Esophagus muscularis mucosa (tissue), 4 donors: Measurements from ENCODE around the gene SWT1. TPM values are rescaled to one million over a fixed set of nuclear protein-coding genes. Genes with fewer than 3 reads are reported as not detected.
"Not testable (repeated sequence)": the region's sequence is repeated elsewhere in the genome, so short reads cannot be mapped to it uniquely, and the experiment has no call there.

Experiments used
- DNase-seq: peaks from one replicate; pipeline ENCODE4 v3.0.0-alpha.2; 2017; ENCODE audit errors: extremely low spot score
- H3K27ac ChIP-seq, 4 donors: fragments of 200-600 bp; sonication (generic); replicated peaks in 1 of 4; 1 replicate in 3 of 4; 2 replicates in 1 of 4; pipeline ENCODE4 v1.5.1; 2016 to 2019; ENCODE audit warnings: mild to moderate bottlenecking in 1 of 4
- H3K27me3 ChIP-seq, 4 donors: fragments of 200-600 bp; sonication (generic); one replicate each; pipeline versions ENCODE4 v1.5.1 to v1.6.0; 2016 to 2019
- H3K36me3 ChIP-seq, 4 donors: fragments of 200-600 bp; sonication (generic); one replicate each; pipeline ENCODE4 v1.5.1; 2016 to 2019
- H3K4me1 ChIP-seq, 4 donors: fragments of 200-600 bp; sonication (generic); one replicate each; pipeline ENCODE4 v1.5.1; 2016 to 2019
- H3K4me3 ChIP-seq, 4 donors: fragments of 200-600 bp; sonication (generic); 1 replicate in 2 of 4; 2 replicates in 2 of 4; pipeline ENCODE4 v1.5.1; 2016 to 2019; ENCODE audit warnings: mild to moderate bottlenecking in 4 of 4, moderate library complexity in 1 of 4
- H3K9me3 ChIP-seq, 4 donors: fragments of 200-600 bp; sonication (generic); 1 replicate in 3 of 4; 2 replicates in 1 of 4; pipeline ENCODE4 v1.5.1; 2016 to 2019
- CTCF ChIP-seq, 3 experiments: fragments of 200-600 bp in 2 of 3; fragments of 450-650 bp in 1 of 3; sonication (generic) in 2 of 3; IDR thresholded peaks; one replicate each; pipeline ENCODE4 v1.5.1; 2017 to 2019; ENCODE audit warnings: antibody characterized with exemption in 3 of 3, mild to moderate bottlenecking in 2 of 3, moderate library complexity in 1 of 3
- EP300 ChIP-seq: sonication (generic); formaldehyde crosslinking; IDR thresholded peaks from one replicate; pipeline ENCODE4 v1.6.1; 2017; ENCODE audit warnings: antibody characterized with exemption
- POLR2A ChIP-seq: fragments of 450-650 bp; IDR thresholded peaks from one replicate; pipeline ENCODE4 v1.6.1; 2017; ENCODE audit warnings: antibody characterized with exemption, moderate library complexity, mild to moderate bottlenecking, low read depth
- POLR2AphosphoS5 ChIP-seq, 2 donors: sonication (generic); formaldehyde crosslinking; IDR thresholded peaks; one replicate each; pipeline ENCODE4 v1.6.1; 2017; ENCODE audit warnings: antibody characterized with exemption in 2 of 2
- WGBS: methylation state at CpG from one replicate; pipeline ENCODE4 v1.1.5; 2018; 5-methylcytosine and 5-hydroxymethylcytosine counted together
- intact Hi-C: fragments of 100-400 bp; cut with DNase I; formaldehyde crosslinking; loops from one replicate; pipeline ENCODE4 v1.15.1; 2023
- total RNA-seq, 4 donors: library from RNA; depleted of rRNA; stranded (reverse); fragments of >200 nt; gene quantifications; one replicate each; pipeline versions ENCODE4 v1.1.0 to v1.2.1, GENCODE V29; 2016

The SWT1 gene
- total RNA-seq, 4 donors from 2014 or later, result 5.8 to 9.6 (median 6.3) TPM

DNA sequence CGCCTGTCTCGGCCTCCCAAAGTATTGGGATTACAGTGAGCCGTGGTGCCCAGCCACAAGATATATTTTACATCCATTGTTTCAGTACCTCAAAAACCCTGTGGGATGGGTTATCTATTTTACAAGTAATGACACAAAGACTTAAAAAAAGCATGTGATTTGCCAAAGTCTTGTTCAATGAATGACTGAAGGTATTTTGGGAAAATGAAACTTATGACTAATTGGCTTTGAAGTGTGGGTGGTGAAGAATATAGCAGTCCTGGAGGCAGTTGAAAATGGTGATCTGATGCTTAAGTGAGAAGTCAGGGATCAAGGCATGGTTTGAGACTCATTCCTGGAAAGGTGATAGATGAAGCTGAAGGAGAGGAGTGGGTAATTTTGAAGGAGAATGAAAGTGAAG, 3.0 kb downstream of the SWT1 start:
- H3K9me3 ChIP-seq, result no peaks in the 10 kb centered on the region
- H3K4me3 ChIP-seq, result no peak overlapping the region
- H3K27ac ChIP-seq, result no peak overlapping the region
- no peaks in the 10 kb centered on the region for H3K27me3 ChIP-seq
- TF ChIP-seq POLR2AphosphoS5 (IDR thresholded peaks at IDR 0.05) (no peak), POLR2A (no peak), CTCF (IDR thresholded peaks at IDR 0.05) (no peak), EP300 (no peak)
- intact Hi-C loops, result loop anchor here (10.0 kb wide), 1 partner anchor 155 kb away; the partner anchor contains the start of gene IVNS1ABP
- H3K36me3 ChIP-seq, result peaks cover 8 to 40% (median 20%) of the 10 kb centered on the region in 4 donors
- WGBS, result 97% methylated on average over 3 of the region's 3 CpGs
- H3K4me1 ChIP-seq, result peaks cover 20 to 30% (median 21%) of the 10 kb centered on the region in 4 donors
- no peak for DNase-seq

- no peak for DNase-seq
- Histone ChIP-seq H3K27me3 (no peaks in the 10 kb centered on the region), H3K27ac (no peak overlapping the region), H3K36me3 (peaks cover 8 to 65% (median 31%) of the 10 kb centered on the region in 4 donors), H3K9me3 (no peaks in the 10 kb centered on the region), H3K4me1 (peaks cover 10 to 16% (median 13%) of the 10 kb centered on the region in 4 donors), H3K4me3 (no peak overlapping the region)
- 92% methylated on average over 4 of the region's 4 CpGs for WGBS
- TF ChIP-seq POLR2AphosphoS5 (IDR thresholded peaks at IDR 0.05), result no peak
- TF ChIP-seq EP300, result no peak
- no peak for TF ChIP-seq POLR2A
- no peak for TF ChIP-seq CTCF (IDR thresholded peaks at IDR 0.05)
- intact Hi-C loops, result no loop called here
Measured at GRCh38 chr1:185162491-185162890, 5.5 kb downstream of the SWT1 start.

GRCh38 chr1:185166106-185166505, 9.1 kb downstream of the SWT1 start:
- intact Hi-C loops, result no loop called here
- Histone ChIP-seq H3K4me1 (peaks cover 0 to 11% (median 0%) of the 10 kb centered on the region in 4 donors), H3K36me3 (peaks cover 8 to 83% (median 37%) of the 10 kb centered on the region in 4 donors), H3K27me3 (no peaks in the 10 kb centered on the region), H3K4me3 (no peak overlapping the region), H3K27ac (no peak overlapping the region), H3K9me3 (no peaks in the 10 kb centered on the region)
- TF ChIP-seq EP300, result no peak
- WGBS, result 64% methylated on average over 1 of the region's 1 CpG
- no peak for DNase-seq

DNA sequence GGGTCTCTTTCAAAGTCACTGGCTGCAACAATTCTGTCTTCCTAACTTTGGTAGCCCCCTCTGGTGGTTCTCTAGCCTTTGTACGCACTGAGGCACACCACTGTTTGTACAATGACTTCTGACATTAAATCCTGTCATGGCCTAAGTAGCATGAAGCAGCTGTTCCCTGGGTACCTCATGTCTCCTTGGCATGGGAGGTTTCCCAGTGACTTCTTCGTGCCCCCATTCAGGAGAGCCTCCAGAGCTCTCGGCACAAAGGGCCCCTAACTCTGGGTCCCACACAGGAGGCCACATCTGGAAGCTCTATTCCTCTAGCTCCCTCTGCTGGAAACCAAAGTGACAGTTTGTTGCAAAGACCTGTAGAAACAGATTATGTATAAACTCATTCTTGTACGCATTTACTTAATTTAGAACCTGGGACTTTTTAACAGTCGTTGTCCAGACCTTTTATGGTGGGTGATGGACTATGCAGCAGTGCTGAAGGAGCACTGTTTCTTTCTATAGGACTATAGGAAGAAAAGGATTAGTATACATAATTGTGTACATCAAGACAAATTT, 13.4 kb downstream of the SWT1 start:
- no peak overlapping the region for H3K4me3 ChIP-seq
- 23% methylated on average over 5 of the region's 5 CpGs for WGBS
- DNase-seq, result no peak
- H3K36me3 ChIP-seq, result peaks cover 0 to 61% (median 23%) of the 10 kb centered on the region in 4 donors
- intact Hi-C loops, result no loop called here
- no peaks in the 10 kb centered on the region for H3K27me3 ChIP-seq
- TF ChIP-seq EP300 (no peak), CTCF (IDR thresholded peaks at IDR 0.05) (peak; percentile 50 to 57 (median 53)), POLR2A (no peak)
- H3K4me1 ChIP-seq, result peaks cover 0 to 11% (median 0%) of the 10 kb centered on the region in 4 donors
- H3K27ac ChIP-seq, result no peak overlapping the region
- H3K9me3 ChIP-seq, result no peaks in the 10 kb centered on the region

- no peak overlapping the region for H3K27ac ChIP-seq
- H3K4me3 ChIP-seq, result no peak overlapping the region
- no peak for TF ChIP-seq EP300
- TF ChIP-seq CTCF (IDR thresholded peaks at IDR 0.05), result no peak
- TF ChIP-seq POLR2A, result no peak
- TF ChIP-seq POLR2AphosphoS5 (IDR thresholded peaks at IDR 0.05), result no peak
- H3K9me3 ChIP-seq, result no peaks in the 10 kb centered on the region
- H3K36me3 ChIP-seq, result peaks cover 0 to 61% (median 23%) of the 10 kb centered on the region in 4 donors
- H3K4me1 ChIP-seq, result no peaks in the 10 kb centered on the region
- no peak for DNase-seq
- 79% methylated on average over 1 of the region's 1 CpG for WGBS
- H3K27me3 ChIP-seq, result no peaks in the 10 kb centered on the region
- intact Hi-C loops, result no loop called here
Measured at GRCh38 chr1:185193756-185194155, 36.8 kb downstream of the SWT1 start.

DNA sequence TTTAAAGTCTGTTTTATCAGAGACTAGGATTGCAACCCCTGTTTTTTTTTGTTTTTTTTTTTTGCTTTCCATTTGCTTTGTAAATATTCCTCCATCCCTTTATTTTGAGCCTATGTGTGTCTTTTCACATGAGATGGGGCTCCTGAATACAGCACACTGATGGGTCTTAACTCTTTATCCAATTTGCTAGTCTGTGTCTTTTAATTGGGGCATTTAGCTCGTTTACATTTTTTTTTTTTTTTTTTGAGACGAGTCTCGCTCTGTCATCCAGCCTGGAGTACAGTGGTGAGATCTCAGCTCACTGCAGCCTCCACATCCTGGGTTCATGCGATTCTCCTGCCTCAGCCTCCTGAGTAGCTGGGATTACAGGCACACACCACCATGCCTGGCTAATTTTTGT, 41.7 kb downstream of the SWT1 start:
- H3K27me3 ChIP-seq, intact Hi-C loops, H3K9me3 ChIP-seq, DNase-seq, H3K4me1 ChIP-seq, H3K4me3 ChIP-seq, H3K27ac ChIP-seq: not testable (repeated sequence)
- H3K36me3 ChIP-seq, result peaks cover 0 to 43% (median 10%) of the 10 kb centered on the region in 4 donors
- 97% methylated on average over 4 of the region's 4 CpGs for WGBS
